HepG2 (cell line): Measurements from ENCODE around the gene SYNGR4. TPM values are rescaled to one million over a fixed set of nuclear protein-coding genes. Genes with fewer than 3 reads are reported as not detected.

ENCODE experiments used
- AGO1 ChIP-seq: fragments of 200-400 bp; formaldehyde crosslinking; IDR thresholded peaks from 2 replicates; pipeline ENCODE4 v1.6.1; 2017; ENCODE audit warnings: mild to moderate bottlenecking, low read depth, low read length, moderate library complexity; ENCODE audit not compliant: poor library complexity, severe bottlenecking
- ARNTL ChIP-seq: sonication (generic); formaldehyde crosslinking; IDR thresholded peaks from 2 replicates; pipeline ENCODE4 v1.4.0; 2020; ENCODE audit warnings: mild to moderate bottlenecking, missing genetic modification reagents
- CCDC6 ChIP-seq: sonication (generic); formaldehyde crosslinking; IDR thresholded peaks from 2 replicates; pipeline ENCODE4 v1.8.1; 2022; ENCODE audit warnings: mild to moderate bottlenecking, missing genetic modification reagents, moderate library complexity
- ELF1 ChIP-seq: sonication (generic); formaldehyde crosslinking; IDR thresholded peaks from 2 replicates; pipeline ENCODE4 v1.4.0; 2020; ENCODE audit warnings: missing genetic modification reagents
- FOXP1 ChIP-seq, 2 experiments: fragments of 450-650 bp in 1 of 2; IDR thresholded peaks; 2 replicates each; pipeline ENCODE4 v1.6.1; 2017 to 2018; ENCODE audit warnings: antibody characterized with exemption in 1 of 2
- MEIS1 ChIP-seq: sonication (generic); formaldehyde crosslinking; IDR thresholded peaks from 2 replicates; pipeline ENCODE4 v1.9.0; 2021; ENCODE audit warnings: mild to moderate bottlenecking, missing genetic modification reagents, moderate library complexity, borderline replicate concordance
- MXI1 ChIP-seq: IDR thresholded peaks from 3 replicates; pipeline ENCODE4 v1.6.1; 2012; ENCODE audit warnings: low read depth, low read length, inconsistent platforms, borderline replicate concordance
- NCOR1 ChIP-seq: fragments of 200-600 bp; sonication (generic); IDR thresholded peaks from 2 replicates; pipeline ENCODE4 v1.7.0; 2017; ENCODE audit warnings: antibody characterized with exemption, low read length, borderline replicate concordance
- PRMT3 ChIP-seq: sonication (generic); formaldehyde crosslinking; IDR thresholded peaks from 2 replicates; pipeline ENCODE4 v1.8.1; 2022; ENCODE audit warnings: low read depth, mild to moderate bottlenecking, moderate library complexity, missing genetic modification reagents, borderline replicate concordance
- RARA ChIP-seq: IDR thresholded peaks from 2 replicates; pipeline ENCODE4 v1.6.1; 2016; ENCODE audit warnings: missing genetic modification reagents, missing compliant biosample characterization
- SIN3A ChIP-seq: IDR thresholded peaks from 2 replicates; pipeline ENCODE4 v1.6.1; 2011; ENCODE audit warnings: low read depth, mild to moderate bottlenecking, control low read depth, low read length, borderline replicate concordance
- SIN3B ChIP-seq: fragments of 150-350 bp; IDR thresholded peaks from 2 replicates; pipeline ENCODE4 v1.6.1; 2014; ENCODE audit warnings: low read length
- SIX1 ChIP-seq: sonication (generic); formaldehyde crosslinking; IDR thresholded peaks from 2 replicates; pipeline ENCODE4 v1.4.0; 2020; ENCODE audit warnings: missing genetic modification reagents, borderline replicate concordance
- TAF15 ChIP-seq: fragments of 200-400 bp; formaldehyde crosslinking; IDR thresholded peaks from one replicate; pipeline ENCODE4 v1.6.1; 2018; ENCODE audit warnings: mild to moderate bottlenecking, low read depth, low read length; ENCODE audit not compliant: poor library complexity, severe bottlenecking
- TOE1 ChIP-seq: sonication (generic); formaldehyde crosslinking; IDR thresholded peaks from 2 replicates; pipeline ENCODE4 v1.4.0; 2020; ENCODE audit warnings: mild to moderate bottlenecking, missing genetic modification reagents
- USF2 ChIP-seq, 2 experiments: sonication (generic) in 1 of 2; formaldehyde crosslinking in 1 of 2; IDR thresholded peaks; 2 replicates each; pipeline versions ENCODE4 v1.5.1 to v1.6.1; 2011 to 2020; ENCODE audit warnings: borderline replicate concordance in 1 of 2, low read depth in 1 of 2, low read length in 1 of 2, mild to moderate bottlenecking in 1 of 2, missing genetic modification reagents in 1 of 2, moderate library complexity in 1 of 2
- ZNF337 ChIP-seq: sonication (generic); formaldehyde crosslinking; IDR thresholded peaks from 2 replicates; pipeline ENCODE4 v1.5.1; 2020; ENCODE audit warnings: missing genetic modification reagents, low read depth, mild to moderate bottlenecking, borderline replicate concordance
- polyA plus RNA-seq, 8 experiments: library from polyadenylated mRNA; depleted of rRNA in 3 of 8; stranded (reverse) in 7 of 8; unstranded in 1 of 8; fragments of >200 nt; fragmentation: Illumina TruSeq in 4 of 8; extraction: Trizol in 4 of 8; gene quantifications; 2 replicates each; pipeline versions ENCODE4 v1.2.1 to v1.2.3, GENCODE V29; 2011 to 2016; ENCODE audit warnings: low read depth in 4 of 8, missing spikeins in 1 of 8, mixed read lengths in 1 of 8; ENCODE audit not compliant: insufficient read depth in 1 of 8
- total RNA-seq, 5 experiments: library from RNA; depleted of rRNA; stranded (reverse); fragments of >200 nt; fragmentation: Illumina TruSeq; extraction: Trizol; gene quantifications; 2 replicates each; pipeline ENCODE4 v1.2.3, GENCODE V29; 2016; ENCODE audit warnings: low read depth in 1 of 5
- TF ChIP-seq, protein P1 (sequence below): sonication (generic); formaldehyde crosslinking; IDR thresholded peaks from 2 replicates; pipeline ENCODE4 v1.5.1; 2020; ENCODE audit warnings: mild to moderate bottlenecking, missing genetic modification reagents, borderline replicate concordance
- TF ChIP-seq, protein P2 (sequence below): sonication (generic); formaldehyde crosslinking; IDR thresholded peaks from 2 replicates; pipeline ENCODE4 v1.8.1; 2023; ENCODE audit warnings: missing genetic modification reagents, inconsistent platforms, borderline replicate concordance
- TF ChIP-seq, protein P3 (sequence below): sonication (generic); formaldehyde crosslinking; IDR thresholded peaks from 2 replicates; pipeline ENCODE4 v1.9.0; 2021; ENCODE audit warnings: missing genetic modification reagents, borderline replicate concordance

SYNGR4 gene
- total and polyA plus RNA-seq, 2 of the 13 experiments (the other 11 are each of a cell fraction or from before 2014, with no cell fraction given) = not detected

- TF ChIP-seq FOXP1 (IDR thresholded peaks at IDR 0.05) (no peak), FOXP1 (CRISPR knock-in tag; IDR thresholded peaks at IDR 0.05) (peak; percentile 62; the same call in 1 of the 2 replicates), MXI1 (peak; percentile 83; the same call in 2 of the 3 replicates), ZNF337 (CRISPR knock-in tag) (no peak), USF2 (IDR thresholded peaks at IDR 0.05; ENCODE audit: low read depth, low read length) (peak; percentile 31; the same call in 1 of the 2 replicates), USF2 (CRISPR knock-in tag; IDR thresholded peaks at IDR 0.05; ENCODE audit: borderline replicate concordance) (no peak), ELF1 (CRISPR knock-in tag) (no peak), CCDC6 (CRISPR knock-in tag) (no peak), NCOR1 (no peak), PRMT3 (CRISPR knock-in tag) (no peak), SIN3A (0 out of 2 replicates have a peak, but pooled peaks have one; percentile 38), TOE1 (CRISPR knock-in tag) (no peak), AGO1 (no peak), SIX1 (no peak), ARNTL (no peak), TAF15 (no peak), SIN3B (no peak), MEIS1 (no peak), RARA (CRISPR knock-in tag) (peak; percentile 33)
- TF ChIP-seq, protein P1, sequence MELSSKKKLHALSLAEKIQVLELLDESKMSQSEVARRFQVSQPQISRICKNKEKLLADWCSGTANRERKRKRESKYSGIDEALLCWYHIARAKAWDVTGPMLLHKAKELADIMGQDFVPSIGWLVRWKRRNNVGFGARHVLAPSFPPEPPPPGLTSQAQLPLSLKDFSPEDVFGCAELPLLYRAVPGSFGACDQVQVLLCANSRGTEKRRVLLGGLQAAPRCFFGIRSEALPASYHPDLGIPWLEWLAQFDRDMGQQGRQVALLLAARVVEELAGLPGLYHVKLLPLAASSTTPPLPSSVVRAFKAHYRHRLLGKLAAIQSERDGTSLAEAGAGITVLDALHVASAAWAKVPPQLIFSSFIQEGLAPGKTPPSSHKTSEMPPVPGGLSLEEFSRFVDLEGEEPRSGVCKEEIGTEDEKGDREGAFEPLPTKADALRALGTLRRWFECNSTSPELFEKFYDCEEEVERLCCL (CRISPR knock-in tag) = no peak
- TF ChIP-seq, protein P2, sequence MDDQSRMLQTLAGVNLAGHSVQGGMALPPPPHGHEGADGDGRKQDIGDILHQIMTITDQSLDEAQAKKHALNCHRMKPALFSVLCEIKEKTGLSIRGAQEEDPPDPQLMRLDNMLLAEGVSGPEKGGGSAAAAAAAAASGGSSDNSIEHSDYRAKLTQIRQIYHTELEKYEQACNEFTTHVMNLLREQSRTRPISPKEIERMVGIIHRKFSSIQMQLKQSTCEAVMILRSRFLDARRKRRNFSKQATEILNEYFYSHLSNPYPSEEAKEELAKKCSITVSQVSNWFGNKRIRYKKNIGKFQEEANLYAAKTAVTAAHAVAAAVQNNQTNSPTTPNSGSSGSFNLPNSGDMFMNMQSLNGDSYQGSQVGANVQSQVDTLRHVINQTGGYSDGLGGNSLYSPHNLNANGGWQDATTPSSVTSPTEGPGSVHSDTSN = no peak
- TF ChIP-seq, protein P3, sequence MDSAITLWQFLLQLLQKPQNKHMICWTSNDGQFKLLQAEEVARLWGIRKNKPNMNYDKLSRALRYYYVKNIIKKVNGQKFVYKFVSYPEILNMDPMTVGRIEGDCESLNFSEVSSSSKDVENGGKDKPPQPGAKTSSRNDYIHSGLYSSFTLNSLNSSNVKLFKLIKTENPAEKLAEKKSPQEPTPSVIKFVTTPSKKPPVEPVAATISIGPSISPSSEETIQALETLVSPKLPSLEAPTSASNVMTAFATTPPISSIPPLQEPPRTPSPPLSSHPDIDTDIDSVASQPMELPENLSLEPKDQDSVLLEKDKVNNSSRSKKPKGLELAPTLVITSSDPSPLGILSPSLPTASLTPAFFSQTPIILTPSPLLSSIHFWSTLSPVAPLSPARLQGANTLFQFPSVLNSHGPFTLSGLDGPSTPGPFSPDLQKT (CRISPR knock-in tag) = no peak
Measured at GRCh38 chr19:48417421-48417820, 53.3 kb downstream of the SYNGR4 start (continued).
